ENCODE results near the gene ADAT3.

DNA sequence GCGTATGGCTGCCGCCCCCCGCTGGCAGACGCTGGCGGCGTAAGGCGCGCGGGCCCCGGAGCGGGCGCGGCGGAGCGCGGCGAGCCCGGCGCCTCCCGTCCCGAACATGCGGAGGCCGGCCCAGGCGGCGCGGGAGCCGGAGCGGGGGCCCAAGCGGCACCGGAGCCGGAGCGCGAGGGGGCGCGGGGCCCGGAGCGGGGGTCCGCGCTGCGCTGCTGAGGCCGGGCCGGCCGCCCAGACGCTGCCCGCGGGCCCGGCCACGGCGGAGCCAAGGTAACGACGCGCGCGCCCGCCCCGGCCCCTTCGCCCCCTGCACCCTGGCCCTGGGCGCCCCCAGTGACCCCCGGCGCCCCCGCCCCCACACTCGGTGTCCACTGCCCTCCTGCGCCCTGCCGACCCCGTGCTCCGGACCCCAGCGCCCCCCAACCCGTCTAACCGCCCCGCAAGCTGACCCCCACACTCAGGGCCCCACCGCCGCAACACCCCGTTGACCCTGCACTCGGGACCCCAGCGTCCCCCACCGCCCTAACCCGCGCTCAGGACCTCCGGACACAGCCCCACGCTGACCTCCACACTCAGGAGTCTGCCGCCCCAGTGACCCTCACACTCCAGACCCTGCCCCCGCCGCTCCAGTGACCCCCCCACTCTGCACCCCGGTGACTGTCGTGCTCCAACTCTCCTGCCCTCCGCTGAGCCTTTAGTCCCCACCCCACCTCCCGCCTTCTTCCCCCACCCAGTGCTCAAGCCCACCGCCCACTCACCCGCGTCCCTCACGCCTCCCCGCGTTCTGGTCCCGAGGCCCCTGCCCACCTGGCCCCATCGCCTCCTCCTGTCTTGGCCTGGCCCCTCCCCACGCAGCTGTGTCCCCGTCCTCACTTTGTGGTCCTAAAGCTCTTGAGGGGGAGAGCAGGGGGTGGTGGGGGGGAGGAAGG is 36.2 kb downstream of the ADAT3 start, which contains the start of gene CSNK1G2:
- TF ChIP-seq EZH2 (IDR thresholded peaks at IDR 0.05; ENCODE audit: borderline replicate concordance, low read depth, low read length, severe bottlenecking), result no peak
- peak; percentile 46 for TF ChIP-seq CTCF (IDR thresholded peaks at IDR 0.05; ENCODE audit: borderline replicate concordance, extremely low read depth, low read length, poor library complexity, severe bottlenecking)
